ENCODE results near the gene GTPBP6.
"Not testable (repeated sequence)": the region's sequence is repeated elsewhere in the genome, so short reads cannot be mapped to it uniquely, and the experiment has no call there.

The GTPBP6 gene

DNA sequence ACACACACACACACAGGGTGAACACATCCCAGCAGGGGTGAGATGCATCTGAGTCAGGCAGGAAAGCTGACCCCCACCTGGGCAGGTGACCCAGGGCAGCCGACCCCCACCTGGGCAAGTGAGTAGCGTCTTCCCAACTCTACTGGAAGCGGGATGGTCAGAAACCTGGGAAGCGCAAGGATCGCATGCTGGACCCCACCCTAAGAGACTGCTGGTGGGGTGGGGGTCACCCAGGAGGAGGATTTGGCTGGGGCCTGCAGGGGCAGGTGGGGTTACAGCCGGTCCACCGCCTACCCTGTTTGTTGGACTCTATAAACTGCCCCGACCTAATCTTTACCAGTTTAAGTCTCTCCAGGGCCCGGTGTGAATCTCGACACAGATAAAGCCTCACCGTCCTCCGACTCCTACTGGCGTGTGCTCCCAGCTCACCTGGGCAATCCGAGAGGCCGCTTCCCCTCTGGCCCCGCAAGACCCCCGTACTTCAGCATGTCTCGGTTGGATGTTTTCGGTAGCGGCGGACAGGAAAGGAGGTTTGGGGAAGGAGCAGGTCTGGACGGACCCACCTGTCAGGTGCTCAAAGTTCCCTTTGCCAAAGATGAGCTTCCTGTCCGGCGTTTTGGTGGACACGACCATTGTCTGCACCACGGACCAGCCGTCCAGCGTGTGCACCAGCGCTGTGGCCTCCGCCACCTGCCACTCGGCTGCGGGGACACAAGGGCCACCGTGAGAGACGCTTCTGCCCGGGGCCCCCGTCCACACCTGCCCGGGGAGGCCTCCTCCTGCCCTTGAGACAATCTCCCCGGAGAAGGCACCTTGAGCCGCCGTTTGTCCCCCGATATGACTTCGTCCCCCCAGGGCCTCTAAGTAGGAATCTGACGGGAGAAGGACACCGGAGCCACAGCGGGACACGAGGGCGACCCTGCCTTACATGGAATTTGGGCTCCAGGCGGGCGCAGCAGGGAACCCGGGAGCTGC, 2.0 kb downstream of the GTPBP6 start:
- DNase-seq (ENCODE audit: low read depth in 2 of 2): no peak

GRCh38 chrX:314781-315595, 3.6 kb downstream of the GTPBP6 start:
- no peak for DNase-seq (ENCODE audit: low read depth in 2 of 2)

DNA sequence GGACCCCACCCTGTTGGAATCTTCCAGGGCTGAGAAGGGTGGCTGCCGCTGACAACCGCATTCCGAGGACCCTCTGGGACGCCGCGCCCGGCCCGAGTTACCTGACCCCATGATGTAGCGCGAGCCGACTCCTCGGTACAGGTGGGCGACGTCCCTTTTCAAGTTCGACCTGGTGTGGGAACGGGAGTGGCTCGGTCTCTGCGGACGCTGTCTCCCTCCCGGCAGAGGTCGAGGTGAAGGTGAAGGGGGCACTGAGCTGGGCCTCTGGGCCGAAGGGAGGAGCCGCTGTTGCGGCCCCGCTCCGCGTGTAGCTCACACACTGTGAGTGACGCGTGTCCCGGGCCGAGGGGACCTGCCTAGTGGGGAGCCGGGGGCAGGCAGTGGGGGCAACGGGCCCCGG, 4.5 kb downstream of the GTPBP6 start:
- no peak for DNase-seq (ENCODE audit: low read depth in 2 of 2)

- DNase-seq (ENCODE audit: low read depth in 2 of 2): no peak
Observed at GRCh38 chrX:313546-313945, 5.0 kb downstream of the GTPBP6 start.

- no peak for DNase-seq (ENCODE audit: low read depth in 2 of 2)
Observed at GRCh38 chrX:312621-313331, 5.8 kb downstream of the GTPBP6 start.

GRCh38 chrX:311156-312129, 7.2 kb downstream of the GTPBP6 start:
- DNase-seq (ENCODE audit: low read depth in 2 of 2): no peak

DNA sequence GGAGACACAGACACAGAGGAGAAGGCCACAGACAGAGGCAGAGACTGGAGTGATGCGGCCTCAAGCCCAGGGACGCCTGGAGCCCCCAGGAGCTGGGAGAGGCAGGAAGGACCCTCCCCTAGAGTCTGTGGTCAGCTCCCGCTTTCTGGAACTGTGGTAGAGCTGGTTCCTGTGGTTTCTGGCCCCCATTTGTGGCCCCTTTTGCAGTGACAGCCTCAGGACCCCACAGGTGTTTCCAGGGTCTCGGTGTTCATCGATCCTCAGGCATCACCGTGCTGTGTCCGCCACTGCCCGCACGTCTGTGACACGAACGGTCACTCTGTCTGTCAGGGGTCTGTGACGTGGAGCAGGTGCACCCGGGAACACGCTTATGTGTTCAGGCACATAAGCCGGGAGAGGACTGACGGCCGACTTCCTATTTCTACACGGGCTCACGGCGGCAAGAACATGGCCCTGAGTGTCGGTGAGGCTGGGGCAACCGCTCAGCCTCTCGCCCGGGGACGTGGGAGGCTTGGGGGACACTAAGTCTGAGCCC, 7.9 kb downstream of the GTPBP6 start:
- DNase-seq (ENCODE audit: low read depth in 2 of 2): no peak

DNA sequence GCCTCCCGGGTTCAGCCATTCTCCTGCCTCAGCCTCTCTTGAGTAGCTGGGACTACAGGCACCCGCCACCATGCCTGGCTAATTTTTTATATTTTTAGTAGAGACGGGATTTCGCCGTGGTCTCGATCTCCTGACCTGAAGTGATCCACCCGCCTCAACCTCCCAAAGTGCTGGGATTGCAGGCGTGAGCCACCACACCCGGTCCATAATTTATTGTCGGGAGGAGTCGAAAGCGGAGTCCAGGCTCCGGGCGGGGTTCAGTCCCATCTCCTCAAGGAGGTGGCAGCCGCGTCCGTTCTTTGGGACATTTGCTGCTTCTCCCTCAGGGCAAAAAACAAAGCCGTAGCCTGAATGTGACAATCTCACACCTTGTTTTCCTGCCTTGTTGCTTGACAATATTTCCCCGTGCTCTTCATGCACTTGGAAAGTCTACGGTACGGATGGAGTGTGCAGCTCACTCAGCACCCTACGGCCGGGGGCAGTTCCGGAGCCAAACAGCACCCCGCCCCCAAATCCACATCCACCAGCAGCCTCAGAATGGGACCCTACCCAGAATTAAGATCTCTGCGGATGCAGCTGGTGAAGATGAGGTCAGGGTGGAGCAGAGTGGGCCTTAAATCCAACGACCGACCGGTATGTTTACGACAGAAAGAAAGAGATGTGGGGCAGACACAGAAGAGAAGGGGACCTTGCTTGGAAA, 9.6 kb downstream of the GTPBP6 start:
- no peak for DNase-seq (ENCODE audit: low read depth in 2 of 2)

- no peak for DNase-seq (ENCODE audit: low read depth in 2 of 2)
Observed at GRCh38 chrX:307261-308111, 11.1 kb downstream of the GTPBP6 start.

GRCh38 chrX:306614-307251, 11.9 kb downstream of the GTPBP6 start:
- not testable (repeated sequence) for DNase-seq (ENCODE audit: low read depth in 2 of 2)

DNA sequence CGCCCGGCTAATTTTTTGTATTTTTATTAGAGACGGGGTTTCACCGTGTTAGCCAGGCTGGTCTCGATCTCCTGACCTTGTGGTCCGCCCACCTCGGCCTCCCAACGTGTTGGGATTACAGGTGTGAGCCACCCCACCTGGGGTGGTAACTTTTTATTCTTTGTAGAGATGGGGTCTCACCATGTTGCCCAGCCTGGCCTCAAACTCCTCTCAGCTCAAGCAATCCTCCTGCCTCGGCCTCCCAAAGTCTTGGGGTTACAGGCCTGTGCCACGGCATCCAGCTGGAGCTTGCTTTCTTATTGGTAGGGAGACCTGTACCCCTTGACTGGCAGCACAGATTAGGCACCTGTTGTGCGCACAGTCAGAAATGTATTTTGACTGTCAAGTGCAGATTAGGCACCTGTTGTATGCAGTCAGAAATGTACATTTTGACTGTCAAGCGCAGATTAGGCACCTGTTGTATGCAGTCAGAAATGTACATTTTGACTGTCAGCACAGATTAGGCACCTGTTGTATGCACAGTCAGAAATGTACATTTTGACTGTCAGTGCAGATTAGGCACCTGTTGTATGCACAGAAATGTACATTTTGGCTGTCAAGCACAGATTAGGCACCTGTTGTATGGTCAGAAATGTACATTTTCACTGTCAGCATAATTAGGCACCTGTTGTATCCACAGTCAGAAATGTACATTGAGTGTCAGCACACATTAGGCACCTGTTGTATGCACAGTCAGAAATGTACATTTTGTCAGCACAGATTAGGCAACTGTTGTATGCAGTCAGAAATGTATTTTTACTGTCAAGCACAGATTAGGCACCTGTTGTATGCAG, 12.6 kb downstream of the GTPBP6 start:
- not testable (repeated sequence) for DNase-seq (ENCODE audit: low read depth in 2 of 2)

DNA sequence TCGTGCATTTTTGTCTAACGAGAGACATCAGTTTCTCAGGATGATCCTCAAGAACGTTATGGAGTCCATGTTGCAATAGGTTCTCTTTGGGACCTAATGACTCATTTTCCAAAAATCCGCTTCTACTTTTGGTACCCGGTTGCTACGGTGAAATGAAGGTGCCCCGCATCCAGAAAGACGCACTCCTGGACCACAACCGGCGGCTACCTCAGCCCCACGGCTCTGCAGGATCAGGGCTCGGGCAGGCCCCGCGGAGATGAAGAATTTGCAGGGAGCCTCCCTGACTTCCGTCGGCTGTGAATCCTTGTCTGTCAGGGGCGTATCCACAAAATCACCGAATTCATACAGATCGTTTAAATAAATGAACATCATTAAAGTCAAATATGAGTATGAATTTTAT, 15.6 kb downstream of the GTPBP6 start:
- DNase-seq (ENCODE audit: low read depth in 2 of 2): no peak

DNA sequence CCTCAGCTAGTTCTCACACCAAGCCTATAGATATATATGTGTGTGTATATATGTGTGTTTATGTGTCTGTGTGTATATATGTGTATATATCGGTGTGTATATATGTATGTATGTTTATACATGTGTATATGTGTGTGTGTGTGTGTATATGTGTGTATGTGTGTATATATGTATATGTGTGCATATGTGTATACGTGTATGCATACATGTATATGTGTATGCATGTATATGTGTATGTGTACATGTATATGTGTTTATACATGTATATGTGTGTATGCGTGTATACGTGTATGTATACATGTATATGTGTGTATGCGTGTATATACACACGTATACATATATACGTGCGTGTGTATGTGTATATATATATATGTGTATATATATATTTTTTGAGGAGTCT, 18.3 kb downstream of the GTPBP6 start:
- no peak for DNase-seq (ENCODE audit: low read depth in 2 of 2)

- no peak for DNase-seq (ENCODE audit: low read depth in 2 of 2)
Observed at GRCh38 chrX:298993-299392, 19.6 kb downstream of the GTPBP6 start.

- no peak for DNase-seq (ENCODE audit: low read depth in 2 of 2)
Observed at GRCh38 chrX:295136-295535, 23.5 kb downstream of the GTPBP6 start.

- no peak for DNase-seq (ENCODE audit: low read depth in 2 of 2)
Observed at GRCh38 chrX:292900-293897, 25.4 kb downstream of the GTPBP6 start.

Measured in stimulated activated CD4-positive, alpha-beta T cell treated with anti-CD3 and anti-CD28 coated beads, Interleukin-4, amount 100 ng/mL, for 48 hours (primary cell).